SK-N-SH (cell line): ENCODE data around the gene GSG1. TPM values are rescaled to one million over a fixed set of nuclear protein-coding genes. Genes with fewer than 3 reads are reported as not detected.

ENCODE experiments used
- CTCF ChIA-PET: fragments of 300-600, 350-600 bp; formaldehyde crosslinking; extraction: SDS; loops from one replicate; lab custom pipeline; 2021; lab: Yijun Ruan, JAX
- POLR2A ChIA-PET: fragments of 350-600 bp; sonication (Branson Sonifier 250); formaldehyde crosslinking; extraction: SDS; loops from one replicate; lab custom pipeline; 2020; ENCODE audit warnings: antibody characterized with exemption, inconsistent platforms; lab: Yijun Ruan, JAX
- DNase-seq: peaks from one replicate; pipeline ENCODE4 v3.0.0; 2012
- H2AFZ ChIP-seq: fragments of 200-600 bp; sonication (generic); 2 replicates; pipeline ENCODE4 v1.8.1; 2016; ENCODE audit warnings: antibody characterized with exemption, mild to moderate bottlenecking, low read depth
- H3F3A ChIP-seq: fragments of 200-600 bp; sonication (generic); replicated peaks from 2 replicates; pipeline ENCODE3; 2016; ENCODE audit warnings: antibody characterized with exemption, mild to moderate bottlenecking; ENCODE audit not compliant: insufficient read depth
- H3K27ac ChIP-seq, 2 experiments: fragments of 200-500 bp in 1 of 2; fragments of 200-600 bp in 1 of 2; sonication (Bioruptor generic) in 1 of 2; sonication (generic), shearing (Covaris generic) in 1 of 2; 2 replicates each; pipeline versions ENCODE4 v1.5.1 to v1.6.1; 2014 to 2016; ENCODE audit warnings: low read depth in 2 of 2, inconsistent platforms in 1 of 2, low read length in 1 of 2, mild to moderate bottlenecking in 1 of 2, mixed read lengths in 1 of 2
- H3K27me3 ChIP-seq: fragments of 200-600 bp; sonication (generic), shearing (Covaris generic); 2 replicates; pipeline ENCODE4 v1.6.1; 2016; ENCODE audit warnings: mixed run types; ENCODE audit not compliant: insufficient read depth
- H3K36me3 ChIP-seq, 2 experiments: fragments of 200-500 bp in 1 of 2; fragments of 200-600 bp in 1 of 2; sonication (Bioruptor generic) in 1 of 2; sonication (generic) in 1 of 2; replicated peaks in 1 of 2; 2 replicates each; pipeline versions ENCODE3 to v1.5.1; 2014 to 2016; ENCODE audit warnings: low read length in 1 of 2, mild to moderate bottlenecking in 1 of 2; ENCODE audit not compliant: insufficient read depth in 2 of 2, control insufficient read depth in 1 of 2
- H3K4me1 ChIP-seq, 2 experiments: fragments of 200-500 bp in 1 of 2; fragments of 200-600 bp in 1 of 2; sonication (Bioruptor generic) in 1 of 2; sonication (generic), shearing (Covaris generic) in 1 of 2; 2 replicates each; pipeline versions ENCODE4 v1.5.1 to v1.6.1; 2014 to 2016; ENCODE audit warnings: low read depth in 1 of 2, low read length in 1 of 2, mixed run types in 1 of 2; ENCODE audit not compliant: insufficient read depth in 2 of 2, control insufficient read depth in 1 of 2
- H3K4me2 ChIP-seq: fragments of 200-600 bp; sonication (generic), shearing (Covaris generic); 2 replicates; pipeline ENCODE4 v1.6.1; 2017; ENCODE audit warnings: mixed run types
- H3K4me3 ChIP-seq, 2 experiments: fragments of 200-500 bp in 1 of 2; fragments of 200-600 bp in 1 of 2; sonication (Bioruptor generic) in 1 of 2; sonication (generic), shearing (Covaris generic) in 1 of 2; 2 replicates each; pipeline versions ENCODE4 v1.5.1 to v1.8.1; 2014 to 2016; ENCODE audit warnings: low read depth in 2 of 2, inconsistent platforms in 1 of 2, low read length in 1 of 2, mild to moderate bottlenecking in 1 of 2, mixed read lengths in 1 of 2, moderate library complexity in 1 of 2
- H3K79me2 ChIP-seq: fragments of 200-600 bp; sonication (generic); 2 replicates; pipeline ENCODE4 v1.8.1; 2017; ENCODE audit warnings: mild to moderate bottlenecking; ENCODE audit not compliant: insufficient read depth
- H3K9ac ChIP-seq: fragments of 200-600 bp; sonication (generic); 2 replicates; pipeline ENCODE4 v1.6.1; 2017; ENCODE audit warnings: mixed run types
- H3K9me2 ChIP-seq: fragments of 200-600 bp; sonication (generic); 2 replicates; pipeline ENCODE4 v1.6.1; 2017; ENCODE audit warnings: mixed run types
- H3K9me3 ChIP-seq: fragments of 200-600 bp; sonication (generic); 2 replicates; pipeline ENCODE4 v1.6.1; 2017; ENCODE audit warnings: mixed run types, mild to moderate bottlenecking, moderate library complexity
- H4K20me1 ChIP-seq: fragments of 200-600 bp; sonication (generic); 2 replicates; pipeline ENCODE4 v1.6.1; 2017; ENCODE audit warnings: mild to moderate bottlenecking, mixed run types; ENCODE audit not compliant: insufficient read depth
- EZH2phosphoT487 ChIP-seq: fragments of 200-600 bp; sonication (generic); IDR thresholded peaks from 2 replicates; pipeline ENCODE4 v1.6.1; 2017; ENCODE audit warnings: low read depth, mixed run types, mild to moderate bottlenecking, antibody characterized with exemption, moderate library complexity, borderline replicate concordance
- FOXM1 ChIP-seq: IDR thresholded peaks from 2 replicates; pipeline ENCODE4 v1.4.0; 2012; ENCODE audit warnings: low read depth, mild to moderate bottlenecking
- GABPA ChIP-seq: IDR thresholded peaks from 2 replicates; pipeline ENCODE4 v1.4.0; 2012; ENCODE audit warnings: low read depth, mild to moderate bottlenecking
- IRF3 ChIP-seq: fragments of 150-350 bp; IDR thresholded peaks from 2 replicates; pipeline ENCODE4 v1.6.1; 2016; ENCODE audit warnings: mild to moderate bottlenecking, low read depth, low read length
- JUND ChIP-seq: IDR thresholded peaks from 2 replicates; pipeline ENCODE4 v1.4.0; 2012
- MEF2A ChIP-seq: IDR thresholded peaks from 2 replicates; pipeline ENCODE4 v1.4.0; 2012; ENCODE audit warnings: low read depth, borderline replicate concordance
- MXI1 ChIP-seq: IDR thresholded peaks from 2 replicates; pipeline ENCODE4 v1.6.1; 2012; ENCODE audit warnings: mild to moderate bottlenecking, low read depth, low read length, improper control_type of control experiment
- NFIC ChIP-seq: IDR thresholded peaks from 2 replicates; pipeline ENCODE4 v1.4.0; 2012; ENCODE audit warnings: borderline replicate concordance
- NRF1 ChIP-seq: IDR thresholded peaks from 2 replicates; pipeline ENCODE4 v1.6.1; 2012; ENCODE audit warnings: low read depth, mild to moderate bottlenecking, low read length
- RAD21 ChIP-seq: IDR thresholded peaks from 2 replicates; pipeline ENCODE4 v1.6.1; 2012; ENCODE audit warnings: mild to moderate bottlenecking, low read length
- RFX5 ChIP-seq: IDR thresholded peaks from 2 replicates; pipeline ENCODE4 v1.6.1; 2012; ENCODE audit warnings: mild to moderate bottlenecking, improper control_type of control experiment, low read length
- SMC3 ChIP-seq: IDR thresholded peaks from 2 replicates; pipeline ENCODE4 v1.6.1; 2012; ENCODE audit warnings: low read depth, low read length, improper control_type of control experiment
- TAF1 ChIP-seq: IDR thresholded peaks from 2 replicates; pipeline ENCODE4 v1.6.1; 2012; ENCODE audit warnings: low read depth, mild to moderate bottlenecking, low read length, moderate library complexity, borderline replicate concordance
- TCF12 ChIP-seq: IDR thresholded peaks from 2 replicates; pipeline ENCODE4 v1.4.0; 2012
- USF2 ChIP-seq: fragments of 150-350 bp; IDR thresholded peaks from 2 replicates; pipeline ENCODE4 v1.6.1; 2017; ENCODE audit warnings: antibody characterized with exemption, low read length, low read depth, borderline replicate concordance
- YY1 ChIP-seq: IDR thresholded peaks from 2 replicates; pipeline ENCODE4 v1.4.0; 2012; ENCODE audit warnings: low read depth, mild to moderate bottlenecking
- ZBTB33 ChIP-seq: IDR thresholded peaks from 2 replicates; pipeline ENCODE4 v1.4.0; 2012; ENCODE audit warnings: low read depth, borderline replicate concordance
- WGBS: methylation state at CpG from one replicate; pipeline ENCODE4 v1.1.6; 2017; ENCODE audit warnings: low lambda C conversion rate; 5-methylcytosine and 5-hydroxymethylcytosine counted together
- polyA plus RNA-seq, 3 experiments: library from polyadenylated mRNA; depleted of rRNA; stranded (reverse); fragments of >200 nt; gene quantifications; 2 replicates each; pipeline ENCODE4 v1.2.3, GENCODE V29; 2012
- TF ChIP-seq, protein P1 (sequence below): fragments of 200-600 bp; sonication (generic); IDR thresholded peaks from 2 replicates; pipeline ENCODE4 v1.6.1; 2017; ENCODE audit warnings: antibody characterized with exemption, mild to moderate bottlenecking, moderate library complexity

The GSG1 gene
- polyA plus RNA-seq, 1 of the 3 experiments (the other 2 are of a cell fraction): 0.39 TPM

DNA sequence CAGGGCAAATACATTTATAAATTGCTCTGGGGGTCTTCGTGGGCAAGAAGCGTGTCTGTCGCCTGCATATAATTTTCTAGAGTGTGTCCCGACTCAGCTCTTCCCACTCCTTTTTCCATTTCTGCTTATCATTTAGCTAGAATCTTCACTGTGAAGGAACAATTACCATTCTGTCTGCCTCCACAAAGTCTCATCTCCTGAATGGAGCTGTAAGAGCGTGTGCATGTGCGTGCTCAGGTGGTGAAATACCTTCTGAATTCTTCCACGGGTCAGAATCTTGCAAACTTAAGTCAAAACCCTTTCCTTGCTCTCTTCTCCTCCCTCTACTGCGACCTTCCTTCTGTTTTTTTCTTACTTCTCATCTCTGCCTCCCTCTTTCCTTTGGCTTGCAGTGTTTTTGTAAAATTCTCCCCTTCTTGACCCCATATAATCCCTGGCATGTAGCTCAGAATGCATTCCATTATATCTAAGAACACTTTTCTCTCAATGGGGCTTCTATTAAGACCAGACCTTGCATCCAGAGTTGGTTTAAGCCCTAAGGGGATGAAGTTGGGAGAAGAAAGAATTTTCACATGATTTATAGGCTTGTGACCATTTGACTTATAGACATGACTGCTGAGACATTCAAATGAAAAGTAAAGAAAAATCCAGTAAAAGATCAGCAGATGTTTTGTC lies 25.0 kb upstream of the GSG1 start:
- Histone ChIP-seq H4K20me1 (no peaks in the 10 kb centered on the region), H3K9ac (no peak overlapping the region), H3K27ac (no peak overlapping the region), H3K4me2 (no peak overlapping the region), H3K4me3 (no peak overlapping the region), H3K4me1 (peaks cover 0 to 20% of the 10 kb centered on the region in 2 experiments; a peak in 1 of 4 replicates), H3K9me2 (no peaks in the 10 kb centered on the region), H3K27me3 (no peaks in the 10 kb centered on the region), H3F3A (no peaks in the 10 kb centered on the region), H3K79me2 (no peaks in the 10 kb centered on the region), H3K9me3 (no peaks in the 10 kb centered on the region), H3K36me3 (no peaks in the 10 kb centered on the region), H2AFZ (no peak overlapping the region)
- ChIA-PET POLR2A (no interaction called here), CTCF (no interaction called here)
- WGBS: 87% methylated on average over 8 of the region's 8 CpGs
- TF ChIP-seq MEF2A: no peak
- no peak for TF ChIP-seq YY1
- TF ChIP-seq MXI1: no peak
- no peak for TF ChIP-seq EZH2phosphoT487
- TF ChIP-seq RFX5: no peak
- TF ChIP-seq RAD21: no peak
- no peak for TF ChIP-seq JUND
- TF ChIP-seq GABPA: no peak
- no peak for TF ChIP-seq ZBTB33
- TF ChIP-seq USF2: no peak
- TF ChIP-seq TCF12: no peak
- TF ChIP-seq FOXM1: no peak
- no peak for TF ChIP-seq TAF1
- TF ChIP-seq, protein P1, sequence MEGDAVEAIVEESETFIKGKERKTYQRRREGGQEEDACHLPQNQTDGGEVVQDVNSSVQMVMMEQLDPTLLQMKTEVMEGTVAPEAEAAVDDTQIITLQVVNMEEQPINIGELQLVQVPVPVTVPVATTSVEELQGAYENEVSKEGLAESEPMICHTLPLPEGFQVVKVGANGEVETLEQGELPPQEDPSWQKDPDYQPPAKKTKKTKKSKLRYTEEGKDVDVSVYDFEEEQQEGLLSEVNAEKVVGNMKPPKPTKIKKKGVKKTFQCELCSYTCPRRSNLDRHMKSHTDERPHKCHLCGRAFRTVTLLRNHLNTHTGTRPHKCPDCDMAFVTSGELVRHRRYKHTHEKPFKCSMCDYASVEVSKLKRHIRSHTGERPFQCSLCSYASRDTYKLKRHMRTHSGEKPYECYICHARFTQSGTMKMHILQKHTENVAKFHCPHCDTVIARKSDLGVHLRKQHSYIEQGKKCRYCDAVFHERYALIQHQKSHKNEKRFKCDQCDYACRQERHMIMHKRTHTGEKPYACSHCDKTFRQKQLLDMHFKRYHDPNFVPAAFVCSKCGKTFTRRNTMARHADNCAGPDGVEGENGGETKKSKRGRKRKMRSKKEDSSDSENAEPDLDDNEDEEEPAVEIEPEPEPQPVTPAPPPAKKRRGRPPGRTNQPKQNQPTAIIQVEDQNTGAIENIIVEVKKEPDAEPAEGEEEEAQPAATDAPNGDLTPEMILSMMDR: no peak
- TF ChIP-seq NRF1: no peak
- TF ChIP-seq SMC3: no peak
- TF ChIP-seq NFIC: no peak
- TF ChIP-seq IRF3: no peak
- DNase-seq: no peak
